Islet precursor cell (in vitro differentiated cells): ENCODE results near the gene NIN.

Experiments used
- DNase-seq: peaks from one replicate; pipeline ENCODE4 v3.0.0-alpha.2; 2018

The NIN gene

GRCh38 chr14:50830932-50831725 lies at the start of gene NIN:
NIN (minus strand) TSS chr14:50831162; CDS start chr14:50822056, 9,106 bp downstream.
- DNase-seq: peak; percentile 80

GRCh38 chr14:50875359-50876070 lies 44.6 kb upstream of the NIN start:
- peak; percentile 76 for DNase-seq

GRCh38 chr14:50874757-50875156 lies 43.8 kb upstream of the NIN start:
- DNase-seq: no peak

GRCh38 chr14:50871914-50872732 lies 41.2 kb upstream of the NIN start, which contains the start of gene ABHD12B:
ABHD12B (plus strand) TSS chr14:50872053; CDS start chr14:50872175, 122 bp downstream.
- no peak for DNase-seq

- DNase-seq: no peak
These were observed 40.3 kb upstream of the NIN start for GRCh38 chr14:50871228-50871627.

GRCh38 chr14:50865391-50866076 lies 34.6 kb upstream of the NIN start:
- DNase-seq: no peak

GRCh38 chr14:50864946-50865345 lies 34.0 kb upstream of the NIN start:
- no peak for DNase-seq

GRCh38 chr14:50864237-50864636 lies 33.3 kb upstream of the NIN start:
- no peak for DNase-seq

- no peak for DNase-seq
These were observed 31.1 kb upstream of the NIN start for GRCh38 chr14:50862036-50862570.

GRCh38 chr14:50860478-50861086 lies 29.6 kb upstream of the NIN start:
- DNase-seq: peak; percentile 82

GRCh38 chr14:50859296-50859624 lies 28.3 kb upstream of the NIN start:
- no peak for DNase-seq

- DNase-seq: no peak
These were observed 25.7 kb upstream of the NIN start for GRCh38 chr14:50856660-50857059.

GRCh38 chr14:50855558-50855957 lies 24.6 kb upstream of the NIN start:
- DNase-seq: no peak

GRCh38 chr14:50854521-50854920 lies 23.6 kb upstream of the NIN start:
- DNase-seq: no peak

GRCh38 chr14:50853891-50854290 lies 22.9 kb upstream of the NIN start:
- DNase-seq: no peak

GRCh38 chr14:50846226-50846880 lies 15.4 kb upstream of the NIN start:
- DNase-seq: peak; percentile 88

GRCh38 chr14:50845166-50845565 lies 14.2 kb upstream of the NIN start:
- no peak for DNase-seq

- no peak for DNase-seq
These were observed 13.4 kb upstream of the NIN start for GRCh38 chr14:50844391-50844790.

GRCh38 chr14:50839691-50840090 lies 8.7 kb upstream of the NIN start:
- DNase-seq: no peak

GRCh38 chr14:50839048-50839447 lies 8.1 kb upstream of the NIN start:
- no peak for DNase-seq

GRCh38 chr14:50837850-50838470 lies 7.0 kb upstream of the NIN start:
- DNase-seq: no peak
